IMR-90 (cell line): ENCODE data around the gene TMEM92. TPM values are rescaled to one million over a fixed set of nuclear protein-coding genes. Genes with fewer than 3 reads are reported as not detected.

Experiments
- ATAC-seq: fragments of 200-7000 bp; cut with Tn5 transposase; 2 replicates; pipeline ENCODE4 v1.9.1; 2020; ENCODE audit warnings: low read depth, mild to moderate bottlenecking, moderate library complexity
- BruUV-seq: library from RNA; stranded (reverse); fragments of 400-500 nt; replicated peaks from 2 replicates; lab custom pipeline; 2021; lab: Mats Ljungman, UMichigan
- CTCF ChIA-PET: fragments of 300-600 bp; formaldehyde crosslinking; extraction: SDS; loops from one replicate; lab custom pipeline; 2021; ENCODE audit warnings: antibody characterized with exemption; lab: Yijun Ruan, JAX
- POLR2A ChIA-PET: fragments of 300-600 bp; sonication (Branson Sonifier 250); formaldehyde crosslinking; loops from one replicate; lab custom pipeline; 2022; ENCODE audit warnings: antibody characterized with exemption; ENCODE audit not compliant: unreplicated experiment; lab: Charles Lee
- DNase-seq: peaks from one replicate; pipeline ENCODE4 v3.0.0; 2013
- H2AFZ ChIP-seq: replicated peaks from 2 replicates; pipeline ENCODE3; 2013; ENCODE audit warnings: low read length, mild to moderate bottlenecking; ENCODE audit not compliant: poor library complexity
- H2AK5ac ChIP-seq: 2 replicates; pipeline ENCODE4 v1.6.1; 2013; ENCODE audit warnings: low read depth, low read length, inconsistent platforms
- H2AK9ac ChIP-seq: replicated peaks from 2 replicates; pipeline ENCODE3; 2013; ENCODE audit warnings: mild to moderate bottlenecking, low read depth, low read length, moderate library complexity; ENCODE audit not compliant: poor library complexity
- H2BK120ac ChIP-seq: 2 replicates; pipeline ENCODE4 v1.6.1; 2013; ENCODE audit warnings: low read depth, low read length, inconsistent platforms
- H2BK15ac ChIP-seq: 3 replicates; pipeline ENCODE4 v1.6.1; 2013; ENCODE audit warnings: low read depth, low read length, inconsistent platforms
- H2BK20ac ChIP-seq: 2 replicates; pipeline ENCODE4 v1.6.1; 2013; ENCODE audit warnings: low read depth, mild to moderate bottlenecking, inconsistent platforms, low read length, moderate library complexity
- H2BK5ac ChIP-seq: 2 replicates; pipeline ENCODE4 v1.6.1; 2013; ENCODE audit warnings: mild to moderate bottlenecking, low read depth, low read length, inconsistent platforms; ENCODE audit not compliant: poor library complexity, severe bottlenecking
- H3K14ac ChIP-seq: replicated peaks from 2 replicates; pipeline ENCODE4 v1.6.1; 2013; ENCODE audit warnings: low read depth, low read length, inconsistent platforms
- H3K18ac ChIP-seq: 2 replicates; pipeline ENCODE4 v1.6.1; 2013; ENCODE audit warnings: low read depth, low read length, control low read depth
- H3K23ac ChIP-seq: 2 replicates; pipeline ENCODE4 v1.6.1; 2013; ENCODE audit warnings: low read depth, low read length, inconsistent platforms
- H3K27ac ChIP-seq: 2 replicates; pipeline ENCODE4 v1.5.1; 2013; ENCODE audit warnings: mild to moderate bottlenecking, control low read depth, low read length; ENCODE audit not compliant: insufficient read depth
- H3K27me3 ChIP-seq: 2 replicates; pipeline ENCODE4 v1.6.1; 2013; ENCODE audit warnings: low read length; ENCODE audit not compliant: control insufficient read depth, insufficient read depth
- H3K36me3 ChIP-seq: 2 replicates; pipeline ENCODE4 v1.6.1; 2013; ENCODE audit warnings: low read length, mixed read lengths; ENCODE audit not compliant: control insufficient read depth, insufficient read depth
- H3K4ac ChIP-seq: 2 replicates; pipeline ENCODE4 v1.6.1; 2013; ENCODE audit warnings: low read depth, low read length, inconsistent platforms
- H3K4me1 ChIP-seq: 2 replicates; pipeline ENCODE4 v1.6.1; 2013; ENCODE audit warnings: low read length, mixed read lengths; ENCODE audit not compliant: control insufficient read depth, insufficient read depth
- H3K4me2 ChIP-seq: 2 replicates; pipeline ENCODE4 v1.6.1; 2013; ENCODE audit warnings: low read depth, mild to moderate bottlenecking, control low read depth, low read length, moderate library complexity
- H3K4me3 ChIP-seq: 2 replicates; pipeline ENCODE4 v1.5.1; 2013; ENCODE audit warnings: low read depth, mild to moderate bottlenecking, control low read depth, low read length, moderate library complexity; ENCODE audit not compliant: insufficient read depth
- H3K56ac ChIP-seq: 2 replicates; pipeline ENCODE4 v1.6.1; 2013; ENCODE audit warnings: low read length, inconsistent platforms; ENCODE audit not compliant: insufficient read depth; ENCODE audit errors: extremely low read depth
- H3K79me1 ChIP-seq, 2 experiments: 2 replicates each; pipeline ENCODE4 v1.6.1; 2013; ENCODE audit warnings: low read length in 2 of 2, inconsistent platforms in 1 of 2, low read depth in 1 of 2
- H3K9ac ChIP-seq: 2 replicates; pipeline ENCODE4 v1.6.1; 2013; ENCODE audit warnings: low read depth, low read length, control low read depth
- H3K9me1 ChIP-seq: 2 replicates; pipeline ENCODE4 v1.6.1; 2013; ENCODE audit warnings: low read length, inconsistent platforms; ENCODE audit not compliant: insufficient read depth
- H3K9me3 ChIP-seq: 2 replicates; pipeline ENCODE4 v1.6.1; 2013; ENCODE audit warnings: low read length; ENCODE audit not compliant: control insufficient read depth, insufficient read depth
- H4K20me1 ChIP-seq: 2 replicates; pipeline ENCODE4 v1.6.1; 2013; ENCODE audit warnings: low read length, inconsistent platforms; ENCODE audit not compliant: insufficient read depth
- H4K5ac ChIP-seq: 2 replicates; pipeline ENCODE4 v1.6.1; 2013; ENCODE audit warnings: mild to moderate bottlenecking, low read depth, low read length, control low read depth
- H4K8ac ChIP-seq, 2 experiments: 2 replicates each; pipeline ENCODE4 v1.6.1; 2013; ENCODE audit warnings: low read depth in 2 of 2, low read length in 2 of 2, control low read depth in 1 of 2, inconsistent platforms in 1 of 2
- H4K91ac ChIP-seq: 2 replicates; pipeline ENCODE4 v1.6.1; 2013; ENCODE audit warnings: low read depth, low read length, inconsistent platforms; ENCODE audit not compliant: insufficient read depth
- CEBPB ChIP-seq: IDR thresholded peaks from 2 replicates; pipeline ENCODE4 v1.6.1; 2012; ENCODE audit warnings: low read depth, low read length, improper control_type of control experiment
- CTCF ChIP-seq: conservative IDR thresholded peaks from 2 replicates; pipeline ENCODE4 v1.5.1; 2012; ENCODE audit warnings: mild to moderate bottlenecking, low read depth, low read length, improper control_type of control experiment
- FOS ChIP-seq: fragments of 150-350 bp; IDR thresholded peaks from 2 replicates; pipeline ENCODE4 v1.6.1; 2016; ENCODE audit warnings: low read depth, low read length
- NFE2L2 ChIP-seq: fragments of 150-350 bp; IDR thresholded peaks from 2 replicates; pipeline ENCODE4 v1.6.1; 2016; ENCODE audit warnings: low read depth, mild to moderate bottlenecking, low read length
- RAD21 ChIP-seq: IDR thresholded peaks from 2 replicates; pipeline ENCODE4 v1.6.1; 2012; ENCODE audit warnings: low read length, improper control_type of control experiment
- SMC3 ChIP-seq: fragments of 150-350 bp; IDR thresholded peaks from 2 replicates; pipeline ENCODE4 v1.6.1; 2016; ENCODE audit warnings: low read depth, mild to moderate bottlenecking, antibody characterized with exemption, low read length, moderate library complexity
- USF2 ChIP-seq: fragments of 150-350 bp; IDR thresholded peaks from 2 replicates; pipeline ENCODE4 v1.6.1; 2017; ENCODE audit warnings: mild to moderate bottlenecking, antibody characterized with exemption, low read length, low read depth
- WGBS, 2 experiments: methylation state at CpG; one replicate each; pipeline versions ENCODE4 v1.1.5 to v1.1.7; 2013; ENCODE audit warnings: missing lambda C conversion rate in 2 of 2; ENCODE audit not compliant: insufficient read length in 1 of 2; ENCODE audit errors: extremely low coverage in 2 of 2; 5-methylcytosine and 5-hydroxymethylcytosine counted together
- dilution Hi-C: fragments of 300-500 bp; cut with HindIII; formaldehyde crosslinking; loops from one replicate; pipeline ENCODE4 v1.14.3; 2018; ENCODE audit warnings: low sequenced_read_pairs; ENCODE audit not compliant: unreplicated experiment
- in situ Hi-C: fragments of 300-500 bp; cut with MboI; formaldehyde crosslinking; loops from 3 replicates; pipeline ENCODE4 v1.14.3; 2019; ENCODE audit warnings: low sequenced_read_pairs, inconsistent platforms, mixed read lengths
- intact Hi-C: fragments of 100-400 bp; cut with micrococcal nuclease; formaldehyde crosslinking; loops from 2 replicates; pipeline ENCODE4 v1.10.0; 2022
- polyA plus RNA-seq, 3 experiments: library from polyadenylated mRNA; depleted of rRNA; stranded (reverse); fragments of >200 nt; gene quantifications; 2 replicates each; pipeline ENCODE4 v1.2.3, GENCODE V29; 2012; ENCODE audit warnings: low replicate concordance in 1 of 3
- total RNA-seq: library from RNA; depleted of rRNA; stranded (reverse); fragments of >200 nt; gene quantifications from 2 replicates; pipeline ENCODE4 v1.2.3, GENCODE V29; 2012

The TMEM92 gene
- total and polyA plus RNA-seq, 2 of the 4 experiments (the other 2 are of a cell fraction), result 0.18 to 1.7 TPM

- H3K14ac ChIP-seq, result no peak overlapping the region
- DNase-seq, result no peak
- no peaks in the 10 kb centered on the region for H3K27me3 ChIP-seq
- no peak overlapping the region for H3K18ac ChIP-seq
- H3K9me3 ChIP-seq, result no peaks in the 10 kb centered on the region
- no peak overlapping the region for H3K23ac ChIP-seq
- H4K5ac ChIP-seq, result no peak overlapping the region
- no peak for TF ChIP-seq CTCF
- TF ChIP-seq NFE2L2, result no peak
- no peak for TF ChIP-seq CEBPB
- no peak for TF ChIP-seq SMC3
- no peak for TF ChIP-seq RAD21
- no peak for TF ChIP-seq USF2
- no peak for TF ChIP-seq FOS
- no peak overlapping the region for H2AK5ac ChIP-seq
- no peak overlapping the region for H3K4ac ChIP-seq
- H2BK5ac ChIP-seq, result no peak overlapping the region
- peaks cover 29% of the 10 kb centered on the region for H3K36me3 ChIP-seq
- H3K4me1 ChIP-seq, result peaks cover 17% of the 10 kb centered on the region
- 100% methylated on average over 2 of the region's 7 CpGs; no CpG with 5 or more reads in 1 of the 2 experiments for WGBS, 2 experiments
- no peak overlapping the region for H2BK20ac ChIP-seq
- no peak overlapping the region for H2BK15ac ChIP-seq
- POLR2A ChIA-PET, result no interaction called here
- H3K4me3 ChIP-seq, result no peak overlapping the region
- no peaks in the 10 kb centered on the region for H4K20me1 ChIP-seq
- H3K27ac ChIP-seq, result no peak overlapping the region
- no peak overlapping the region for H2AFZ ChIP-seq
- peaks cover 28% of the 10 kb centered on the region for H3K9me1 ChIP-seq
- in situ Hi-C loops (loop anchor here (10.0 kb wide), 1 partner anchor 106 kb away; no protein-coding TSS in a partner anchor), dilution Hi-C loops (no loop called here), intact Hi-C loops (no loop called here)
- no peak for ATAC-seq
- H2BK120ac ChIP-seq, result no peak overlapping the region
- H4K91ac ChIP-seq, result no peak overlapping the region
- peaks cover 11 to 26% of the 10 kb centered on the region in 2 experiments for H3K79me1 ChIP-seq
- no peak overlapping the region for H4K8ac ChIP-seq
- no peak overlapping the region for H3K9ac ChIP-seq
- H2AK9ac ChIP-seq, result no peak overlapping the region
- BruUV-seq, result no TSS peak
- no peak overlapping the region for H3K4me2 ChIP-seq
- CTCF ChIA-PET, result interaction anchor here (1.4 kb wide), 1 partner anchor 103 kb away, joined by 3 read pairs; no protein-coding TSS in a partner anchor
- no peak overlapping the region for H3K56ac ChIP-seq
Observed at GRCh38 chr17:50280801-50281441, 6.7 kb downstream of the TMEM92 start.
